ENCODE measurements around the gene SLC35F5.
"Not testable (repeated sequence)": the region's sequence is repeated elsewhere in the genome, so short reads cannot be mapped to it uniquely, and the experiment has no call there.

The SLC35F5 gene

DNA sequence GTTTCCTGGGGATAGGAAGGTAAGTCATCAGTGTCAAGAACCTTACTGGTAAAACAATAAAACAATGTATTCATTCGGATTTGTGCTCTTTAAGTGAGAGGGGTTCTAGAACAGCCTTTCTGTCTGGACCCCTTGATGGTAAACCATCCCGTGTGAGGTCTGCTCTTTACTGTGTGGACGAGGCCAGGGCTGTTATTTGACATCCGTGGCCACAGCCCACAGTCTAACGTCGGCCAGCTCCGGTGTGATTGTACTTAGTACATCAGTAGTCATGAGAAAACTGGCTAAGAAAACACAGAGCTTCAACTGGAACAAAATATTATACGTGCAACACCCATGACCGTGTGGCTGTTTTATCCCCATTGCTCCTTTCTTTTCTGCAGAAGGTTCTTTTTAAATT lies 62.0 kb downstream of the SLC35F5 start:
- no peak for DNase-seq

DNA sequence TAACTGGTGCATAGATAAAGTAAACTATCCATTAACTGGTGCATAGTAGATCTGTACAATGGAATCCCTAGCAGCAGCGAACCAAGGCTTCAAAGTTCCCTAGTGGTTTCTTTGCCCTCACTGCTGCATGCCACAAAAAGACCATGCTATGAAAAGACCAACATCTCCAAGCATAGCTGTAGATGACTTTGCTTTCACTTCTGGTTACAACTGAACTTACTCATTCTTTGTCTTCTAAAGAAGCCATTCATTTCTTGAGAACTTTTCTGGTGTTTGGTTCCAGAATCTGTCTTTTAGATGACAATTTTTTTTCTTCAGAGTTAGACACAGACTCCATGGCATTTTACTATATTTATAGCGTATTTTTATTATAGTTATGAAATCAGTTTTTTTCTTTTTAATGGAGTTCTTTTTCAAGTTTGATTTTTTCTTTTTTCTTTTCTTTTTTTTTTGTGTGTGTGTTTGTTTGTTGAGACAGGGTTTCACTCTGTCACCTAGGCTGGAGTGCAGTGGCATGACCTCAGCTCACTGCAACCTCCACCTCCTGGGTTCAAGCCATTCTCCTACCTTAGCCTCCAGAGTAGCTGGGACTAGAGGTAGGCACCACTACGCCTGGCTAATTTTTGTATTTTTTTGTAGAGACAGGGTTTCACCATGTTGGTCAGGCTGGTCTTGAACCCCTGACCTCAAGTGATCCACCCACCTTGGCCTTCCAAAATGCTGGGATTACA lies 63.6 kb downstream of the SLC35F5 start:
- no peak for DNase-seq

DNA sequence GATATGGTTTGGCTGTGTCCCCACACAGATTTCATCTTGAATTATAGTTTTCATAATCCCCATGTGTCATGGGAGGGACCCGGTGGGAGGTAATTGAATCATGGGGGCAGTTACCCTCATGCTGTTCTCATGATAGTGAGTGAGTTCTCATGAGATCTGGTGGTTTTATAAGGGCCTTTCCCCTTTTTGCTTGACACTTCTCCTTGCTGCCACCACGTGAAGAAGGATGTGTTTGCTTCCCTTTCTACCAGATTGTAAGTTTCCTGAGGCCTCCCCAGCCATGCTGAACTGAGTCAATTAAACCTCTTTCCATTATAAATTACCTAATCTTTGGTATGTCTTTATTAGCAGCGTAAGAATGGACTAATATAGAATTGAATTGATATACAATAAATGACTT lies 65.6 kb downstream of the SLC35F5 start:
- not testable (repeated sequence) for DNase-seq

GRCh38 chr2:113686537-113686936 lies 69.9 kb downstream of the SLC35F5 start:
- no peak for DNase-seq

DNA sequence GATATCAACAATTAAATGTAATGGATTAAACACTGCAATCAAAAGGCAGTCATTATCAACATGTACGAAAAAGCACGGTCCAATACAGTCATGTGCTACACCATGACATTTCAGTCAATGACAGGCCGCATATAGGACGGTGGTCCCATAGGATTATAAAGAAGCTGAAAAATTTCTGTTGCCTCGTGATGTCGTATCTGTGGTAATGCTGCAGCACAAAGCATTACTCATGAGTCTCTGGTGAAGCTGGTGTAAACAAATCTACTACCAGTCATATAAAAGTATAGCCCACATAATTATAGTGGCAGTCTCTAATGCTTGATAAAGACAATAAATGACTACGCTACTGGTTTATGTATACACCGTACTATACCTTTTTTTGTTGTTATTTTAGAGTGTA lies 71.0 kb downstream of the SLC35F5 start:
- DNase-seq = no peak

DNA sequence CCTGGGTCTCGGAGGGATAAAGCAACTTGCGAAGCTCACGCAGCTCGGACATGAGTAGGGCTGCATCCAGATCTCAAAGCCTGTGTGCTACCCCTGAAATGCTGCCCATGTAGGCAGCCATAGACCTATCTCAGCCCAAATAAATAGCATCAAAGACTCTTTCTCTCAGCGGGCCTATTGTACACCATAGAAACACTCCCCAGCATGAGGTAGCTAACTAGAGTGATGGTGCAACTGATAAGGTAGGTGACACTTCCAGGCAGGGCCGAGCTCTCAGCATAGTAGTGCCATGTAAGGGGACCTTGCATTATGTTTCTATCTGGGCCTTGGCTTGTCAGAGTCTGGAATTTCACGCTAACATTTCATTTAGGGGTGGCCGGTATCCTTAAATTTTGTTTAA lies 77.0 kb downstream of the SLC35F5 start:
- no peak for DNase-seq

- DNase-seq = no peak
Measured at GRCh38 chr2:113677330-113677729, 79.1 kb downstream of the SLC35F5 start.

GRCh38 chr2:113676623-113677266 lies 79.7 kb downstream of the SLC35F5 start:
- DNase-seq = no peak

DNA sequence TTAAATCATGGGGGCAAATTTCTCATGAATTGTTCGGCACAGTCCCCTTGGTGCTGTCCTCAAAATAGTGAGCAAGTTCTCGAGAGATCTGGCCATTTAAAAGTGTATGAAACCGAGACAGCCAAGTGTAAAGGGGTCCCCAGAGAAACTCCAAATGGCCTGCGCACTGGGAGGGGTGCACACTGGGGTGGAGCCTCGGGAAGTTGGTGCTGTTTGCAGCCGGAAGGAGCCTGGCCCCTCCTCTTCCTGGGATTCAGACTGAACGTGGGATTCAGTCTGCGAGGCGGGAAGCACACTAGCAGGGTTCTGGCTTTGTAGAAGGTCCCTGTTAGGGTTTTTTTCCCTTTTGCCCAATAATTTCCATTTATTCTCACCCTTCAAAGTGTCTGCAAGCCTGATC lies 80.6 kb downstream of the SLC35F5 start:
- no peak for DNase-seq

DNA sequence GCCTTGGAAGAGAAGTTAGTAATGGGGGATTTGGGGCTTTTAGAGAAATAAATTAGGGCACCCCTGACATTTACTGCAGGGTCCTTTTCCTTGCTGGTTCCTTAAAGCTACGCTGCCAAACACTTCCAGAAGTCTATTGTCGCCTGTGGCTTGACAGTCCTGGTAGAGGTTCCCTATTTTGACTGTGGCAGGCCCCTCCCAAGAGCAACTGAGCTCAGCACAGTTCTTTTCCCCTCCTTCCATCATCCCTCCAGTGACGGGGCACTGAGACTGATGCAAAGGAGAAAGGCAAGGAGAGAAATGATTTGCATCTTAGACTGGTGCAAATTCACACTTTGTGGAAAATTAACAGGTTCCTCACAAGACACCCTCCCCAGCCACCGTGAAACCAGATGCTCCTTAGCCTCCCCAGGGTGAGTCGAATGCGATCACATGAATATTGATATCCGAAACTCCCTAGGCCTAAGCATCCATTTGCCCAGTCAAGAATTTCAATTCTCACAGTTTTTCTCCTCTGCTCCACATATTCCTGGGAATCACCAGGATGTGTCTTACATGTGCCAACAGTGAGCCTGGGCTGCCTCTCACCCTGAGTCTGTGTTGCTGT lies 84.0 kb downstream of the SLC35F5 start:
- no peak for DNase-seq

DNA sequence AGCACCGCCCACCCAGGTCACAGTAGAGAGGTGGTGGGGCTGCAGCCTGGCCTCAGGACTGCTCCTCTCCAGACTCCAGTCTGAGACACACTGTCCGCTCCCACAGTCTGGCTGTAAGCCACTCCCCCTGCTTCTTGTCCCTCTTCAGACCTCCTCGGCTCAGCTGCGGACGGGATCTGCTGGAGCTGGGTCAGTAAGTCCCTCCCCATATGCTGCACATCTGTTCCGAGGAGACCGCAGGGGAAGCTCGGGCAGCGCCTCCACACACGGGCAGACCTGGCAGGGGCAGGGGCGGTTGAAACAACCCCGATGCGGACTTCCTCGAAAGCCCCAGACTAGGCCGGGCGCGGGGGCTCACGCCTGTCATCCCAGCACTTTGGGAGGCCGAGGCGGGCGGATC lies 87.4 kb downstream of the SLC35F5 start:
- DNase-seq = not testable (repeated sequence)

- not testable (repeated sequence) for DNase-seq
Measured at GRCh38 chr2:113664761-113665533, 91.5 kb downstream of the SLC35F5 start.

DNA sequence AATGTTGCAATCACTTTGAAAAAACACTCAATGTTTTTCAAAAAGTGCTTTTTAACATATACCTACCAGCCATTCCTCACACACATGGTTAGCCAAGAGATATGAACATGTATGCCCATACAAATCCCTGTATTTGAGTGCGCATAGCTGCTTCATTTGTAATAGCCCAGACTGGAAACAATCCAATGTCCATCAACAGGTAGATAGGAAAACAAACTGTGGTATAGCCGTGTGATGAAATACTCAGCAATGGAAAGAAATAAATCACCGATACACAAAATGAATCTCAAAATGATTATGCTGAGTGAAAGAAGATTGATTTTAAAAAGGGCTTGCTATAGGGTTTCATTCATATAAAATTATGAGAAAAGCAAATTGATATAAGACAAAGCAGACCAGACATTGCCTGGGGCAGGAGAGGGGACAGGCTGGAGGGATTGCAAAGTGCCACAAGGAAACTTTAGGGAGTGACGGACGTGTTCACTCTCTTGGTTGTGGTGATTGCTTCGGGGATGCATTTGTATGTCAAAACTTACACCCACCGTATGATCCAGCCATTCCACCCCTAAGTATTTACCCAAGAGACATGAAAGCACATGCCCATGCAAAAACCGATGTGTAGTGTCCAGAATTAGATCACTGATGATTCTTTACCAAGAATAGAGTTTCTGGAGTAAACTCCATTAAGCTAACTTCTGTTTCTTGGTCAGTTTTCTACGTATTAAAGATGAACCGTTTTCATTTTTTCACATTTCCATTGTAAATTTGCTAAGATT lies 93.0 kb downstream of the SLC35F5 start:
- DNase-seq = not testable (repeated sequence)

Measured in hippocampal formation (tissue), 2 donors.